ENCODE results near the gene DOCK1.

DNA sequence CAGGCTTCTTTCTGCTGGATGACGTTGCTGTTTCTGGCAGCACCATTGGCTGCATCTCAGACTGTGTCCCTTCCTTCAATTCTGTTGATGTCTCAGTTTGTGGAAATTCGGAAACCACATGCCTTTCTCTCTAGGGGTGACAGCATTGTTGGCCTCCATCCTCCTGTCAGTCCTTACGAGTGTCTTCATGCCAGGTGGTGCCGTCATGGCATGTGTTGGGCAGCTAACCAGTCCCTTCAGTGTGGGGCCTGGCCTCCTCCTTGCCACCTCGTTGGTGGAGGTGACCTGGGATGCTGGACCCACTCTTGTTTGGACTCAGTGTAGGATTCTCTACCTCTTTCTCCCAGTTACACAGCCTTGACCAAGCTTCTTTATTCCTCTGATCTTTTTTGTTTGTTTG, 402.8 kb downstream of the DOCK1 start:
- TF ChIP-seq EZH2 (IDR thresholded peaks at IDR 0.05; ENCODE audit: insufficient read depth, poor library complexity, severe bottlenecking): no peak
- no peak for TF ChIP-seq EZH2phosphoT487 (IDR thresholded peaks at IDR 0.05; ENCODE audit: insufficient read depth, low read depth)
